ENCODE data around the gene SLC7A8.
A peak's percentile ranks its signal among the peaks of the same experiment; 100 is the strongest.

Gene SLC7A8

DNA sequence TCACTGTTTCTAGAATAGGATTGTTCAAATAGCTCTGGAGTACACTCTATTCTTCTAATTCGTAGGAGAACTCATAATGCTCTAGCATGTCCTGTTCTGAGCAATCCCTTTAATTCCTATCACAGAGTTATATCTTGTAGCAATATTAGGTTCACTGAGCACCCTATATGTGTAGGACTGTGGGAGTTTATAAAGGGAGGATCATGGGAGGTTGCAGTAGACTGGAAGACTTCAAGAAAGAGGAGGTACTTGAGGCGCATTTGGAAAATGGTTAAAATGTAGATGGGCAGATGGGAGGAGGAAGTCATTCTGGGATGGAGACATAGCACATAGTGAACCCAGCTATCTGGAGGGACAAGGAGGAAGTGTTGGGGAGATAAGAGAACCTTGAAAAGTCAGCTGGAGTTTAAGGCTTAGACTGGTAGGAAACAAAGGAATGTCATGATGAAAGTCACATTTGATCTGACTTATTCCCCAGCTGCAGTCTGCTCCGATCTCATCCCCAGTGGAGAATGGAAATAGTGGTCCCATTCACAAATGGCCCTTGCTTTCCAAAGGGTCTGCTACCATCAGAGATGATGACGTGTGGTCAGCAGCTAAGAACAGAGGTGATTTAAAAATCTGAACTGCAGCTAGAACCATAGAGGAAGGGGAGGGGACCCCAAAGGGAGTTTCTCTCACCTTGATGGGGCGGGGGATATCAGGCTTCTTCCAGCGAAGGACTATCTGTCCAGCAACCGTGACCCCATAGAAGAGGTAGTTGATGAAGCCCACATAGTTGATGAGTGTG is 54.3 kb downstream of the SLC7A8 start:
- DNase-seq: no peak

- DNase-seq: no peak
These were observed 55.6 kb downstream of the SLC7A8 start for GRCh38 chr14:23127861-23128260.

- no peak for DNase-seq
These were observed 56.7 kb downstream of the SLC7A8 start for GRCh38 chr14:23126548-23127278.

DNA sequence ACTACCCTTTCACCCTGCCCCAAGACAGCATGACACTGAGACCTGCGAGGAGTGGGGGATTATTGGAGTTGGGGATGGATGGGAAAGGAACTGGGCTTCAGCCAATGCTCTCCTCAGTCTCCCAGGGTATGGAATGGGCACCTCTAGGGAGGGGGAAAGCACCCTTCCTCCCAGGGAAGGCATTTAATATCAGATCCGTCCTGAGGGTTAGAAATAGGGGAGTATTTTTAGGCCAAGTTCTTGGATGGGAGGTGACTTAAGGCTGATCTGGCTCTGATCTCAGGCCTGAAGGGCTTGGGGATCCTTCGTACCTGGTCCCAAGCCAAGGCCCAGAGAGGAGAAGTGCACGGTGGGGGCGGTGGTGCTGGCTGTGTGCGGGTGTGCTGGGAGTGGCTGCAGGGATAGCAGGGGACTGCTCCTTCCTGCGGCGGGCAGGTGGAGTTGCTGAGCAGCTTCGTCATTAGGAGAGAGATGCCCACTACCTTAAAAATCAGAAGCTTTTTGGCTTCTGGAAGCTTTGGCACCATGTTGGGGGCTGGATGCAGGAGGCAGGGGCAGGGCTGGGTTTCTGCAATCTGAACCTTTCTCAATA is 57.4 kb downstream of the SLC7A8 start:
- DNase-seq: no peak

- no peak for DNase-seq
These were observed 58.4 kb downstream of the SLC7A8 start for GRCh38 chr14:23125011-23125410.

- DNase-seq: no peak
These were observed 59.0 kb downstream of the SLC7A8 start for GRCh38 chr14:23124337-23124954.

- no peak for DNase-seq
These were observed 60.0 kb downstream of the SLC7A8 start for GRCh38 chr14:23123419-23123818.

- no peak for DNase-seq
These were observed 61.4 kb downstream of the SLC7A8 start for GRCh38 chr14:23122086-23122485.

- no peak for DNase-seq
These were observed 62.1 kb downstream of the SLC7A8 start for GRCh38 chr14:23121361-23121771.

- DNase-seq: peak; percentile 84
These were observed 62.8 kb downstream of the SLC7A8 start for GRCh38 chr14:23120541-23121251.

DNA sequence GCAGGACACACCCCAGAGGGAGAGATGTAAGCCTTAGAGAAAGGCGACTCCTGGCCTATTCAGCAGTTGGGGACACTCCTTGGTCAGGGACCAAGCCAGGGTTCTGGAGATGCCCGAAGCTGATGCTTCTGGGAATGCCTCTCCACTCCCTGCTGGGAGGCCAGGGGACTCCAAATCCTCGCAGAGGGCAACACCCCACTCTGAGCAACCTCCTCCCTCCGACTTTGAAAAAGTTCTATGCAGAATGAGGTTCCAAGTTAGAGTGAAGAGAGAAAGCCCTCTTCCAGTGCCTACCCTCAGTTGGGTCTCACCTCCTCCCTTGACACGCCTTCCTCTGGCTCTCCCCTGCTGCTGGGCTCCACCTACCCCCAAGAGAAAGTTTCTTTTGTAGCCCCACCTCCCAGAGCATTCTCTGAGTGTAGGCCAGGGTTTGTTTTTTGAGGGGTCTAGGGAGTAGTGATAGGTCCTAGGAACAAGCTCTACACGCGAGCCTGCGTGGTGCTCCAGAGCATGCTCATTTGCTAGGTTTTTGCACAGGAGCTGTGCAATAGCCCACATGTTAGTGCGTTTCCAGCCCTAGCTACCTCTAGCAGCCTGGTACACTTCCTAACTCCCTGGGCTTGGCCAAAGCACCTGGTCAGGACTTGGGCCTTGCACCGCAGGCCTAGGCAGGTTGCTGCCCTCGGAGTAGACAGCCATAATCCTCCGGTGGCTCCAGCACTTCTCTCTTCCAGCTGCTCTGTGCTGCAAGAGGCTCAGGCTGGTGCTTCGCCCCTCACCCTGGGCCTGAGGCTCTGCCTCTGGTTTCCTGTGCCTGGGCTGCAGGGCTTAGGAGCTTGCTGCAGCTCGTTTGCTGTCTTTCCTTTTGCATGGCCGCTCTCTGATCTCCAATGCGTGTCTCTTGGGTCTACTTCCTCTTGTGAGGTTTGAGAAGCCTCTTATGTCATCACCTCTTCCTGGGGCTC is 63.8 kb downstream of the SLC7A8 start:
- DNase-seq: peak; percentile 33 to 55

DNA sequence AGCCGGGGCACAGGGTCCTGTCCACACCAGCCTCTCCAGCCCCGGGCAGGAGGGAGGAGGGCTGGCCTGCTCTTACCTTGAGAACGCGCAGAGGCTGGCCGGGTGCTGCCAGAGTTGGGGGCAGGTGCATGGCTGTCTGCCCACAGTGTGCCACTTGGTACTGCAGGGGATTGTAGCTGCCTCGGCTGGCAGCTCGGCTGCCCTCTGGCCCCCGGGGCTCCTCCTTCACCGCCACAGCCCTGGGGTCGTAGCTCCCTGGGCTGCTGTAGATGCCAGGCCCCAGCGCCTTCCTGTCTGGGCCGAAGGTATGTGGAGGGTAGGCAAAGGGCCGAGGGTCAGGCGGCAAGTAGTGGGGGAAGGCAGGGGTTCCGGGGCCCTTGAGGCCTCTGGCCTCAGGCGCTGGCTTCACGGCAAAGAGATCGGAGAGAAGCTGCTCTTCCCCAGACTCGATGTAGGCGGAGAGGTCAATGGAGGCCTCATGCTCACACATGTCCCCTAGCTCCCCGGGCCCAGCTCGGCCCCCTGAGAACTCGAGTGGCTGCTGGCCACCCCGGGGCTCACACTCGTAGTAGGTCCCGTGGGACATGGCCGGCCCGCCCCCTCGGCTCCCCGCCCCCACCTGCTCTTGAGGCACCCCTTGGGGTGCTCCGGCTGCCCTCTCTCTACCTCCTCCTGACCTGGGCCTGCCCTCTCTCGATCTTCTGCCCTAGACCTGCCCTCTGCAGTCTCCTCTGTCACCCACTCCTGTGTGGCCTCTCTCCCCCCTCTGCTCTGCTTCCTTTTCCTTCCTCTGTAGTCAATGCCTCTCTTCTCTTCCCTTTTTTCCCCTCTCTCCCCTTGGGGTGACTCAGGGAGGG is 64.7 kb downstream of the SLC7A8 start, which contains the start of gene CEBPE:
Gene CEBPE (minus strand): TSS at position 750 of the 857 bp plus-strand sequence. CDS start 164 bp downstream, at position 586.
- peak in 1 of 2 donors; percentile 23 for DNase-seq

DNA sequence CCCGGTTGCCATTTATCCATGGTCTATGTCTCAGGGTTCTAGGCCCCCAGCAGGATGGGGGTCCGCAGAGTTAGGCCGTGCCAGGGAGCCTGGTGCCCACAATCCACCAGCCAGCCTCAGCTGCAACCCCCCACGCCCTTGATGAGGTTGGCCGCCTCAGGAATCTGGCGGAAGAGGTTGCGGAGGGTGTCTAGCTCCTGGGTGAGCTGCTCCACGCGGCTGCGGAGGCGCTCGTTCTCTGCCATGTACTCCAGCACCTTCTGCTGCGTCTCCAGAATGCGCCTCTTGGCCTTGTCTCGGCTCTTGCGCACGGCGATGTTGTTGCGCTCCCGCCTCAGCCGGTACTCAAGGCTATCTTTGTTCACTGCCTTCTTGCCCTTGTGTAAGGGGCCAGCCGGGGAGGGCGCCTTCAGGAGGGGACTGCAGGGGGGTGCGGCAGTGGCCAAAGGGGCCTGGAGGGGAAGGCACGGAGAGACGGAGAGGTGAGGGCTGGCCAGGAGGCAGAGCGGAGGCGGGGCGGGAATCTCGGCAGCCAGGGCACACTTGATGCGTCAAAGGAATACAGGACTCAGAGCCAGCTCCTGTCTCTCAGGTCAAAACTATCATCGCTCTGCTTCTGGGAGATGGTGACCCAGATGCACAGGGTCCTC is 66.0 kb downstream of the SLC7A8 start:
- DNase-seq: no peak

DNA sequence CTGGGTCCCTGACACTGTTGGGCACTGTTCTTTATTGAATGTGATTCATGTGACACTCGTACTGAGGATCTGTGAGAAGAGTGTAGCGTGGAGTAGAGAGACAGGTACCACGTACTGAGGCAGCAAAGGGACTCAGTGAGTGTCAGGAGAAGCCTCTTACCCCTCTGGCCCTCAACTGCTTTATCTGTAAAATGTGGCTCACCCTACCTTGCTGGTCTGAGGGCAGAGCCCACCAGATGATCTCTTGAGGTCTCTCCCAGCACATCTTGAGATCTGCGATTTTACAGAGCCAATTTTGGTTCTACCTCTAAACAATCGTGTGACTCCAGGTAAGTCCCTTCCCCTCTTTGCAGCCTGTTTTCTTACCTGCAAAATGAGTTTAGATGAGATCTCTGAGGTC is 67.5 kb downstream of the SLC7A8 start:
- DNase-seq: no peak

DNA sequence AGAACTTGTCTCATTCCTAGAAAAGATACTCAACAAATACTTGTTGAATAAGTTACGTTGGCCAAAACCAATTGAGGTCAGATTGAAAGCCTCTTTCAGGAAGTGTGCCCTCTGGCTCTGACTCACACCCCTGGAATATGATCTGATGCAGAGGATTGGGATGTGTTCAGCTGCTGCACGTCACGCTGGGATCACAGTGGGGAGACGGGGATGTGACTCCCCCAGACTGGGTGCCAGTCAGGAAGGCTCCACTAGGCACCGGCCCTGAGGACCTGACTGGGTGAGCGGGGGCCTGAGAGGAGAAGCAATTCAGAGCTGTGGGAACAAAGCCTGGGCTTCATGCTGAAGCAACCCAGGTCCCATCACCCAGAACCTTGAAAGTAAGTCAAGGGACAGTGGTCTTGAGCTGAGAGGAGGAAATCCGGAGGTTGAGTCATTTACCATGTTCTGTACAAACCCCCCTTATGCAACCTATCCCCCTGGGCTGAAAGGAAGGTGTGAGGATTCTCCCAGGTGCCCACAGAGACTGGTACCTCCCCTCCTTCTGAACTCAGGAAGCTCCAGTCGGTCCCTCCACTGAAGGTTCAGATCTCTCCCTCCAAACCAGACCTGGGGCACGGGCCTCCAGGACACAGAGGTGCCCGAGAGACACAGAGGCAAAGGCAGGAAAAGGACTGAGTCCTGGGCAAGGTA is 68.3 kb downstream of the SLC7A8 start:
- no peak for DNase-seq

DNA sequence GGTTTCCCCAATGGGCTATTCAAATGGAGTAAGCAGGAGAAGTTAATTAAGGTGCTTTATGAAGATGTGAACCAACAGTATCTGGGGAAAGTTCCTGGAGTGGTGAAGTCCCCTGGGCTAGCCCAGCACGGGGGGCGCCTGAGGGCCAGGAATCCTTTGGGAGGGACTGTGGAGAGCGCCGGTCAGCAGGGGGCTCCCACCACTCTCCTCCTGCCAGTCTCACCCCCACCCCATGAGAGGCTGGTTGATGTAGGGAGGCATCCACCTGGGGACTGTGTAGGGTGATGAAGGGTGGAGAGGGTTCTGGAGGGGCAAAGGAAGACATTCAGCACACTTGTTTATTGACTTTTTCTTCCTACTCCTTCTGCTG is 68.8 kb downstream of the SLC7A8 start:
- no peak for DNase-seq

- no peak for DNase-seq
These were observed 69.4 kb downstream of the SLC7A8 start for GRCh38 chr14:23114120-23114458.

GRCh38 chr14:23113431-23114119 is 69.9 kb downstream of the SLC7A8 start:
- no peak for DNase-seq

Data from CD4-positive, alpha-beta T cell treated with Interleukin-1 beta for 1 hour (primary cell).